Colonic mucosa (tissue), 4 donors: ENCODE results near the gene PNPLA5. TPM values are rescaled to one million over a fixed set of nuclear protein-coding genes. Genes with fewer than 3 reads are reported as not detected.

Experiments used
- DNase-seq: peaks from one replicate; pipeline ENCODE4 v3.0.0-alpha.2; 2020
- H3K27ac ChIP-seq: fragments of 200-600 bp; one replicate; pipeline ENCODE4 v1.8.0; 2021
- H3K27me3 ChIP-seq: fragments of 200-600 bp; one replicate; pipeline ENCODE4 v1.8.0; 2021
- H3K36me3 ChIP-seq: fragments of 200-600 bp; one replicate; pipeline ENCODE4 v1.8.0; 2021
- H3K4me1 ChIP-seq: fragments of 200-600 bp; one replicate; pipeline ENCODE4 v1.8.0; 2021; ENCODE audit warnings: mild to moderate bottlenecking
- H3K4me3 ChIP-seq: fragments of 200-600 bp; one replicate; pipeline ENCODE4 v1.8.0; 2021
- H3K9ac ChIP-seq, 2 donors: one replicate each; pipeline ENCODE4 v1.7.0; 2013; ENCODE audit warnings: control low read depth in 2 of 2, low read depth in 2 of 2, low read length in 2 of 2
- H3K9me3 ChIP-seq: fragments of 200-600 bp; one replicate; pipeline ENCODE4 v1.8.0; 2021
- intact Hi-C: fragments of 100-400 bp; cut with DNase I; formaldehyde crosslinking; loops from one replicate; pipeline ENCODE4 v1.14.1; 2022
- total RNA-seq, 2 donors: library from RNA; stranded (reverse); fragmentation: NEBNext Ultra II Directional in 1 of 2; extraction: Animal tissue kit (Norgen Biotek cat#: 25700) in 1 of 2; gene quantifications; one replicate each; pipeline ENCODE4 v1.2.1, GENCODE V29; 2021
- TF ChIP-seq, protein P1 (sequence below): fragments of 200-600 bp; IDR thresholded peaks from one replicate; pipeline ENCODE4 v1.8.0; 2022; ENCODE audit warnings: antibody characterized with exemption, mild to moderate bottlenecking
- donor health status: healthy.
- donor health status: DM: no; HTN: no; CAD: no.
- donor health status: DM: no; HTN: no; CAD: no.

PNPLA5 gene, protein sequence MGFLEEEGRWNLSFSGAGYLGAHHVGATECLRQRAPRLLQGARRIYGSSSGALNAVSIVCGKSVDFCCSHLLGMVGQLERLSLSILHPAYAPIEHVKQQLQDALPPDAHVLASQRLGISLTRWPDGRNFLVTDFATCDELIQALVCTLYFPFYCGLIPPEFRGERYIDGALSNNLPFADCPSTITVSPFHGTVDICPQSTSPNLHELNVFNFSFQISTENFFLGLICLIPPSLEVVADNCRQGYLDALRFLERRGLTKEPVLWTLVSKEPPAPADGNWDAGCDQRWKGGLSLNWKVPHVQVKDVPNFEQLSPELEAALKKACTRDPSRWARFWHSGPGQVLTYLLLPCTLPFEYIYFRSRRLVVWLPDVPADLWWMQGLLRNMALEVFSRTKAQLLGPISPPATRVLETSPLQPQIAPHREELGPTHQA
- not detected for total RNA-seq

DNA sequence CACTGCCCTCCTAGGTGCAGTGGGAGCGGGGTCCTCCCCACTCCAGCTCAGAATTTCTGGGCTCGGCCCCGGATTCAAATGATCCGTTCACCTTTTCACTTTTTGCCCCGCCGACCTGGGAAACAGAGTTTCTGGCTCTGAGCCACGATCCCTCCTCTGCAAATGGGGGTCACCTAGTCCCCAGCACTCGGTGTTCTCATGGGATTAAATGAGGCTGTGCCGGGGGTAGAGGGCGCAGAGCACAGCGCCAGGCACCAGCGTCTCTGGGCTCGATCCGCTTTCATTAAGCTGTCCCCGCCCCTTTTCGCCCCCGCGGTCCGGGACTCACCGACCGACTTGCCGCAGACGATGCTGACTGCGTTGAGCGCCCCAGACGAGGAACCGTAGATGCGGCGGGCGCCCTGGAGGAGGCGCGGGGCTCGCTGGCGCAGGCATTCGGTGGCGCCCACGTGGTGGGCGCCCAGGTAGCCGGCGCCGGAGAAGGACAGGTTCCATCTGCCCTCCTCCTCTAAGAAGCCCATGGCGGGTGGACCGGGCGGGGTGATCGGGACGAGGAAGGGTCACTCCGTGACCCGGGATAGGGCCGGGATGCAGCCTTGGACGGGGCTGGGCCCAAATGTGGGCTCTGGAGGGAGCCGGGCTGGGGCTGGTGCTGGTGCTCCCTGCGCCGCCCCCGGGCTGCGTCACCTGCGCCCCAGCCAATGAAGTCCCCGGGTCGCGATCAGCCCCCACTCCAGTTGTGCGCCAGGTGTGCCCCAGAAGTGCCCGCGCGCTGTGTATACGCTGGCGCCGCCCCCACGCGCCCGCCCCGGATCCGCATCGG is at the start of gene PNPLA5:
Gene PNPLA5 (minus strand): TSS at position 654 of the 823 bp plus-strand sequence. CDS start 133 bp downstream, at position 521.
- Histone ChIP-seq H3K4me3 (no peak within 1 kb of the TSS), H3K4me1 (no peaks in the 10 kb centered on the region), H3K36me3 (no peaks in the 10 kb centered on the region), H3K9me3 (no peaks in the 10 kb centered on the region), H3K9ac (no peak within 1 kb of the TSS), H3K27ac (no peak within 1 kb of the TSS), H3K27me3 (peaks cover 16% of the 10 kb centered on the region)
- no peak for DNase-seq
- intact Hi-C loops = no loop called here
- TF ChIP-seq, protein P1, sequence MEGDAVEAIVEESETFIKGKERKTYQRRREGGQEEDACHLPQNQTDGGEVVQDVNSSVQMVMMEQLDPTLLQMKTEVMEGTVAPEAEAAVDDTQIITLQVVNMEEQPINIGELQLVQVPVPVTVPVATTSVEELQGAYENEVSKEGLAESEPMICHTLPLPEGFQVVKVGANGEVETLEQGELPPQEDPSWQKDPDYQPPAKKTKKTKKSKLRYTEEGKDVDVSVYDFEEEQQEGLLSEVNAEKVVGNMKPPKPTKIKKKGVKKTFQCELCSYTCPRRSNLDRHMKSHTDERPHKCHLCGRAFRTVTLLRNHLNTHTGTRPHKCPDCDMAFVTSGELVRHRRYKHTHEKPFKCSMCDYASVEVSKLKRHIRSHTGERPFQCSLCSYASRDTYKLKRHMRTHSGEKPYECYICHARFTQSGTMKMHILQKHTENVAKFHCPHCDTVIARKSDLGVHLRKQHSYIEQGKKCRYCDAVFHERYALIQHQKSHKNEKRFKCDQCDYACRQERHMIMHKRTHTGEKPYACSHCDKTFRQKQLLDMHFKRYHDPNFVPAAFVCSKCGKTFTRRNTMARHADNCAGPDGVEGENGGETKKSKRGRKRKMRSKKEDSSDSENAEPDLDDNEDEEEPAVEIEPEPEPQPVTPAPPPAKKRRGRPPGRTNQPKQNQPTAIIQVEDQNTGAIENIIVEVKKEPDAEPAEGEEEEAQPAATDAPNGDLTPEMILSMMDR = no peak

DNA sequence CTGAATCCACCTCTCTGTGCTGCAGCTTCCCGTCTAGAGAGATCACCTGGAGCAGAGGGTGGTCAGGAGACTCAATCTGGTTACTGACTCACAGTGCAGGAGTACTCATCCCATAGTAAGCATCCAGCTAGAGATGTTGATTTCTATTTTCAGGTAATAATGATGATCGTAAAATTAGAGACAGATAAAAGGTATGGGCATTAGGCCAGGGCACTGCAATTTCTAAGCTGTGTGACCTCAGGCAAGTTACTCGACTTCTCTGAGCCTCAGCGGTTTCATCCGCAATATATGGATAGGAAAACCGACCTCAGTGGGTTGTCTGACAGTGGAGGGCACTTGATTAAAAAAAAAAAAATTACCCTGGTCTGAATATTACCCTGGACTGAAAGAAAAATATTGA is 49.6 kb upstream of the PNPLA5 start:
- TF ChIP-seq, protein P1 = no peak
- intact Hi-C loops = loop anchor here (10.0 kb wide), 1 partner anchor 117 kb away; no protein-coding TSS in a partner anchor
- Histone ChIP-seq H3K27ac (no peak overlapping the region), H3K9me3 (no peaks in the 10 kb centered on the region), H3K9ac (no peak overlapping the region), H3K4me3 (no peak overlapping the region), H3K27me3 (no peaks in the 10 kb centered on the region), H3K4me1 (no peaks in the 10 kb centered on the region), H3K36me3 (no peaks in the 10 kb centered on the region)
- no peak for DNase-seq

DNA sequence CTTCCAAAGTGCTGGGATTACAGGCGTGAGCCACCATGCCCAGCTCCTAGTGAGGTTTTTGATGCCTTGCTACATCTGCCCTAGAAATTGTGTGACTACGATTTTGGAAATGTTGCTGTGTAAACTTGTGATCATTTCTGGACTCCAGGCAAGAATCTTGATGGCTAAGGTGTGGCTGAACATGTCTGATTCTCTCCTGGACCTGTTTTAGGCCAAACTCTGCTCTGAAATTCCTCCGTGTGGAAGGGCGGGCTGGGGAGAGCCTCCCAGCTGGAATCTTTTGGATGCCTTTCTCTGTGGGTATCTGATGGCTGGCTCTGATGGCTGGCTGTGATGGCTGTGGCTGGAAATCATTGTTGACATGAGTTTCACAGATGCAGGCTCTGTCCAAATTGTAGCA is 40.0 kb upstream of the PNPLA5 start:
- TF ChIP-seq, protein P1 = no peak
- intact Hi-C loops = no loop called here
- no peak overlapping the region for H3K27ac ChIP-seq

DNA sequence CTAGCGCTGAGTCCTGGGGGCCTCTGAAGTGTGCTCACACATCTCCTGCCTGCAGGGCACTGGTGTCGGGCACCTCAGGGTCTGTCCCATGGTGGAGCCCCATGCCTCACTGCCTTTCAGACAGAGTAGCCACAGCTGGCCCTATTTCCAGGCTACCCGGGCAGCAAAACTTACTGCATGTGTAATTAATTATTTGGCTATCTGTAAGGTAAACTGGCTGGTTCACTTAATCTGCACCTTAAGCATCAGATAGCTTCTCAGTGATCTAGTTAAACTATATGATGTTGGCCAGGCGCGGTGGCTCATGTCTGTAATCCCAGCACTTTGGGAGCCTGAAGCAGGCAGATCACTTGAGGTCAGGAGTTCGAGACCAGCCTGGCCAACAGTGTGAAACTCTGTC is 37.1 kb upstream of the PNPLA5 start:
- Histone ChIP-seq H3K36me3 (no peaks in the 10 kb centered on the region), H3K9me3 (no peaks in the 10 kb centered on the region), H3K27ac (no peak overlapping the region), H3K27me3 (peaks cover 5% of the 10 kb centered on the region), H3K4me1 (peaks cover 5% of the 10 kb centered on the region), H3K9ac (no peak overlapping the region), H3K4me3 (no peak overlapping the region)
- no peak for DNase-seq
- TF ChIP-seq, protein P1 = no peak
- intact Hi-C loops = no loop called here

More for the DNA sequence above, 40.0 kb upstream of the PNPLA5 start:
- no peaks in the 10 kb centered on the region for H3K4me1 ChIP-seq
- no peaks in the 10 kb centered on the region for H3K36me3 ChIP-seq
- no peaks in the 10 kb centered on the region for H3K9me3 ChIP-seq
- no peaks in the 10 kb centered on the region for H3K27me3 ChIP-seq
- no peak overlapping the region for H3K4me3 ChIP-seq
- no peak for DNase-seq
- H3K9ac ChIP-seq = no peak overlapping the region

DNA sequence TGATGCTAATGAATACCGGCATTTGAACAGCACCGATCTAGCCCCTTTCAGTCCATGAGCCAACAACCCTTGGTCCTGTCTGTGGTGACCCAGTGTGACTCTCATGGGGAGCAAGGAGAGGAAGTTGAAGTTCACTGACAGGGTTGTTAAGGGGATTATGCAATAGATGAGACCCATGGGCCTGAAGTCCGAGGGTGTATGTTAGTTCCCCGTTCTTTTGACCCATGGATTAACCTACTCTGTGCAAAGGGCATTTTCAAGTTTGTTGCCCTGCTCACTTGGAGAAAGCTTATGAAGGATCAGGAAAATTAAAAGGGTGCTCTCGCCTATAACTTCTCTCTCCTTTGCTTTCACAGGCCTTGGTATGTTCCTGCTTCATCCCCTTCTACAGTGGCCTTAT is 36.7 kb upstream of the PNPLA5 start:
- no peaks in the 10 kb centered on the region for H3K9me3 ChIP-seq
- peaks cover 7% of the 10 kb centered on the region for H3K27me3 ChIP-seq
- H3K4me1 ChIP-seq = peaks cover 7% of the 10 kb centered on the region
- TF ChIP-seq, protein P1 = no peak
- H3K4me3 ChIP-seq = no peak overlapping the region
- DNase-seq = no peak
- intact Hi-C loops = no loop called here
- no peak overlapping the region for H3K27ac ChIP-seq
- no peaks in the 10 kb centered on the region for H3K36me3 ChIP-seq
- H3K9ac ChIP-seq = no peak overlapping the region
